Fibroblast of pulmonary artery (primary cell): ENCODE data around the gene LEF1.

Experiments
- DNase-seq: peaks from one replicate; pipeline ENCODE4 v3.0.0-alpha.2; 2010; ENCODE audit warnings: low read depth
- H3K4me3 ChIP-seq: replicated peaks from 2 replicates; pipeline ENCODE4 v1.5.1; 2011; ENCODE audit warnings: low read depth, mild to moderate bottlenecking, control low read depth, low read length, moderate library complexity
- CTCF ChIP-seq: IDR thresholded peaks from 2 replicates; pipeline ENCODE4 v1.5.1; 2011; ENCODE audit warnings: mild to moderate bottlenecking, control low read depth, low read length, inconsistent platforms; ENCODE audit errors: missing control alignments

The LEF1 gene

GRCh38 chr4:108171339-108172230, 2.9 kb upstream of the LEF1 start:
- H3K4me3 ChIP-seq, result no peak overlapping the region
- DNase-seq, result no peak
- TF ChIP-seq CTCF, result no peak

GRCh38 chr4:108170631-108171338, 2.1 kb upstream of the LEF1 start:
- H3K4me3 ChIP-seq, result no peak overlapping the region
- no peak for TF ChIP-seq CTCF
- no peak for DNase-seq

- H3K4me3 ChIP-seq, result no peak overlapping the region
- TF ChIP-seq CTCF, result no peak
- no peak for DNase-seq
Measured at GRCh38 chr4:108169664-108170063, 932 bp upstream of the LEF1 start.

GRCh38 chr4:108168160-108168670, 517 bp downstream of the LEF1 start:
- DNase-seq, result peak; percentile 17
- TF ChIP-seq CTCF, result no peak
- H3K4me3 ChIP-seq, result peak overlapping the region; percentile 58

- TF ChIP-seq CTCF, result no peak
- DNase-seq, result no peak
- peak overlapping the region; percentile 58 for H3K4me3 ChIP-seq
Measured at GRCh38 chr4:108166441-108167315, 2.1 kb downstream of the LEF1 start.

- H3K4me3 ChIP-seq, result no peak overlapping the region
- no peak for TF ChIP-seq CTCF
- DNase-seq, result no peak
Measured at GRCh38 chr4:108166038-108166437, 2.7 kb downstream of the LEF1 start.
